ENCODE results near the gene UNC45A.
"Not testable (repeated sequence)": the region's sequence is repeated elsewhere in the genome, so short reads cannot be mapped to it uniquely, and the experiment has no call there.

UNC45A gene

GRCh38 chr15:90917569-90917968 is 17.5 kb upstream of the UNC45A start:
- DNase-seq (ENCODE audit: low read depth in 2 of 3, low spot score in 1 of 3) = no peak

GRCh38 chr15:90918034-90918788 is 16.9 kb upstream of the UNC45A start:
- no peak for DNase-seq (ENCODE audit: low read depth in 2 of 3, low spot score in 1 of 3)

- DNase-seq (ENCODE audit: low read depth in 2 of 3, low spot score in 1 of 3) = no peak
Measured at GRCh38 chr15:90918835-90919234, 16.2 kb upstream of the UNC45A start.

GRCh38 chr15:90921887-90922286 is 13.2 kb upstream of the UNC45A start:
- DNase-seq (ENCODE audit: low read depth in 2 of 3, low spot score in 1 of 3) = no peak

- DNase-seq (ENCODE audit: low read depth in 2 of 3, low spot score in 1 of 3) = not testable (repeated sequence)
Measured at GRCh38 chr15:90922712-90923322, 12.3 kb upstream of the UNC45A start.

GRCh38 chr15:90924375-90924774 is 10.7 kb upstream of the UNC45A start:
- no peak for DNase-seq (ENCODE audit: low read depth in 2 of 3, low spot score in 1 of 3)

- DNase-seq (ENCODE audit: low read depth in 2 of 3, low spot score in 1 of 3) = not testable (repeated sequence)
Measured at GRCh38 chr15:90926766-90927165, 8.3 kb upstream of the UNC45A start.

GRCh38 chr15:90928106-90928505 is 7.0 kb upstream of the UNC45A start:
- DNase-seq (ENCODE audit: low read depth in 2 of 3, low spot score in 1 of 3) = not testable (repeated sequence)

- no peak for DNase-seq (ENCODE audit: low read depth in 2 of 3, low spot score in 1 of 3)
Measured at GRCh38 chr15:90929246-90930019, 5.7 kb upstream of the UNC45A start.

GRCh38 chr15:90930861-90931574 is 4.1 kb upstream of the UNC45A start:
- no peak for DNase-seq (ENCODE audit: low read depth in 2 of 3, low spot score in 1 of 3)

GRCh38 chr15:90931575-90931827 is 3.6 kb upstream of the UNC45A start:
- no peak for DNase-seq (ENCODE audit: low read depth in 2 of 3, low spot score in 1 of 3)

GRCh38 chr15:90931828-90932659 is 3.0 kb upstream of the UNC45A start, which contains the start of gene HDDC3:
HDDC3 (minus strand) TSS chr15:90932549; CDS start chr15:90932540, 9 bp downstream.
- DNase-seq (ENCODE audit: low read depth in 2 of 3, low spot score in 1 of 3) = peak; percentile 82 to 95 (median 90)

GRCh38 chr15:90932660-90932991 is 2.5 kb upstream of the UNC45A start:
- DNase-seq (ENCODE audit: low read depth in 2 of 3, low spot score in 1 of 3) = no peak

- no peak for DNase-seq (ENCODE audit: low read depth in 2 of 3, low spot score in 1 of 3)
Measured at GRCh38 chr15:90933301-90933700, 1.8 kb upstream of the UNC45A start.

GRCh38 chr15:90934256-90934948 is 683 bp upstream of the UNC45A start:
- peak; percentile 81 to 85 (median 83) for DNase-seq (ENCODE audit: low read depth in 2 of 3, low spot score in 1 of 3)

GRCh38 chr15:90936823-90937222 is 1.7 kb downstream of the UNC45A start:
- DNase-seq (ENCODE audit: low read depth in 2 of 3, low spot score in 1 of 3) = no peak

- no peak for DNase-seq (ENCODE audit: low read depth in 2 of 3, low spot score in 1 of 3)
Measured at GRCh38 chr15:90938261-90938660, 3.2 kb downstream of the UNC45A start.

- DNase-seq (ENCODE audit: low read depth in 2 of 3, low spot score in 1 of 3) = no peak
Measured at GRCh38 chr15:90939756-90940155, 4.7 kb downstream of the UNC45A start.

- no peak for DNase-seq (ENCODE audit: low read depth in 2 of 3, low spot score in 1 of 3)
Measured at GRCh38 chr15:90941038-90941437, 6.0 kb downstream of the UNC45A start.
